HepG2 (cell line): ENCODE data around the gene GBP6. TPM values are rescaled to one million over a fixed set of nuclear protein-coding genes. Genes with fewer than 3 reads are reported as not detected.

Experiments used
- ATAC-seq: fragments of 200-7000 bp; cut with Tn5 transposase; 3 replicates; pipeline ENCODE4 v1.9.1; 2020; ENCODE audit warnings: mild to moderate bottlenecking, moderate library complexity
- BruUV-seq: library from RNA; stranded (reverse); fragments of 400-500 nt; replicated peaks from 2 replicates; lab custom pipeline; 2021; lab: Mats Ljungman, UMichigan
- CTCF ChIA-PET: fragments of 300-600 bp; formaldehyde crosslinking; extraction: SDS; loops from one replicate; lab custom pipeline; 2021; ENCODE audit warnings: low total read pairs, inconsistent platforms, low intra/inter-chr PET ratio; lab: Yijun Ruan, JAX
- POLR2A ChIA-PET: fragments of 350-600 bp; sonication (Branson Sonifier 250); formaldehyde crosslinking; loops from one replicate; lab custom pipeline; 2020; ENCODE audit warnings: antibody characterized with exemption, inconsistent platforms; lab: Yijun Ruan, JAX
- DNase-seq: peaks from one replicate; pipeline ENCODE4 v3.0.0-alpha.2; 2015; ENCODE audit warnings: low spot score
- FAIRE-seq: peaks from 3 replicates; lab custom pipeline; 2011; peaks lifted over from hg19 to GRCh38; lab: Jason Lieb, UNC
- H2AFZ ChIP-seq: one replicate; pipeline ENCODE4 v1.6.1; 2011; ENCODE audit warnings: low read length, inconsistent platforms
- H3K27ac ChIP-seq: fragments of 300-600 bp; 3 replicates; pipeline ENCODE4 v1.8.0; 2011; ENCODE audit warnings: mixed run types, mild to moderate bottlenecking, mixed read lengths, low read length, inconsistent platforms; ENCODE audit not compliant: insufficient read depth; ENCODE audit errors: extremely low read length
- H3K27me3 ChIP-seq, 2 experiments: fragments of 200-600 bp in 1 of 2; 2 replicates in 1 of 2; 3 replicates in 1 of 2; pipeline versions ENCODE4 v1.6.0 to v1.8.0; 2011; ENCODE audit warnings: low read length in 2 of 2, mild to moderate bottlenecking in 2 of 2, moderate library complexity in 2 of 2, inconsistent platforms in 1 of 2; ENCODE audit not compliant: insufficient read depth in 2 of 2, control insufficient read depth in 1 of 2
- H3K36me3 ChIP-seq, 2 experiments: fragments of 200-600 bp in 1 of 2; replicated peaks in 1 of 2; 2 replicates in 1 of 2; 3 replicates in 1 of 2; pipeline versions ENCODE4 v1.5.1 to v1.8.0; 2011; ENCODE audit warnings: low read length in 2 of 2, inconsistent platforms in 1 of 2; ENCODE audit not compliant: insufficient read depth in 2 of 2, control insufficient read depth in 1 of 2
- H3K4me1 ChIP-seq: 2 replicates; pipeline ENCODE4 v1.5.1; 2012; ENCODE audit warnings: low read length, inconsistent platforms; ENCODE audit not compliant: insufficient read depth
- H3K4me2 ChIP-seq: 2 replicates; pipeline ENCODE4 v1.6.0; 2011; ENCODE audit warnings: low read depth, low read length, inconsistent platforms
- H3K4me3 ChIP-seq, 3 experiments: fragments of 200-600 bp in 1 of 3; sonication (generic), shearing (Covaris generic) in 1 of 3; replicated peaks in 1 of 3; 2 replicates each; pipeline ENCODE4 v1.5.1; 2011 to 2016; ENCODE audit warnings: low read length in 3 of 3, inconsistent platforms in 2 of 3, low read depth in 2 of 3, mild to moderate bottlenecking in 2 of 3, control low read depth in 1 of 3, mixed read lengths in 1 of 3; ENCODE audit not compliant: insufficient read depth in 1 of 3
- H3K79me2 ChIP-seq: one replicate; pipeline ENCODE4 v1.6.1; 2011; ENCODE audit warnings: low read length, inconsistent platforms; ENCODE audit not compliant: insufficient read depth
- H3K9ac ChIP-seq: 2 replicates; pipeline ENCODE4 v1.6.0; 2011; ENCODE audit warnings: mild to moderate bottlenecking, low read depth, low read length, inconsistent platforms; ENCODE audit not compliant: insufficient read depth
- H3K9me3 ChIP-seq: 2 replicates; pipeline ENCODE4 v1.5.1; 2012; ENCODE audit warnings: mild to moderate bottlenecking, low read length
- H4K20me1 ChIP-seq: 2 replicates; pipeline ENCODE4 v1.6.0; 2011; ENCODE audit warnings: inconsistent platforms, mild to moderate bottlenecking, low read length, moderate library complexity; ENCODE audit not compliant: insufficient read depth
- ARID3A ChIP-seq: IDR thresholded peaks from 2 replicates; pipeline ENCODE4 v1.6.1; 2012; ENCODE audit warnings: low read depth, low read length, improper control_type of control experiment
- CREB3 ChIP-seq: sonication (generic); formaldehyde crosslinking; IDR thresholded peaks from 2 replicates; pipeline ENCODE4 v1.5.0; 2020; ENCODE audit warnings: missing genetic modification reagents
- E2F2 ChIP-seq: sonication (generic); formaldehyde crosslinking; IDR thresholded peaks from 2 replicates; pipeline ENCODE4 v1.4.0; 2020; ENCODE audit warnings: missing genetic modification reagents, borderline replicate concordance
- FOXP4 ChIP-seq: sonication (generic); formaldehyde crosslinking; IDR thresholded peaks from 2 replicates; pipeline ENCODE4 v1.4.0; 2020; ENCODE audit warnings: missing genetic modification reagents
- FUBP1 ChIP-seq: sonication (generic); formaldehyde crosslinking; IDR thresholded peaks from 2 replicates; pipeline ENCODE4 v1.5.1; 2020; ENCODE audit warnings: missing genetic modification reagents, mild to moderate bottlenecking, borderline replicate concordance
- LBX2 ChIP-seq: sonication (generic); formaldehyde crosslinking; IDR thresholded peaks from 2 replicates; pipeline ENCODE4 v1.5.0; 2020; ENCODE audit warnings: missing genetic modification reagents, mild to moderate bottlenecking, borderline replicate concordance
- PRPF4 ChIP-seq: fragments of 200-400 bp; formaldehyde crosslinking; IDR thresholded peaks from 2 replicates; pipeline ENCODE4 v1.6.1; 2016; ENCODE audit warnings: low read length, low read depth; ENCODE audit not compliant: poor library complexity, severe bottlenecking
- TCF12 ChIP-seq, 2 experiments: fragments of 450-650 bp in 1 of 2; sonication (generic) in 1 of 2; formaldehyde crosslinking in 1 of 2; IDR thresholded peaks; 2 replicates each; pipeline versions ENCODE4 v1.6.1 to v1.8.0; 2017 to 2022; ENCODE audit warnings: antibody characterized with exemption in 1 of 2, mild to moderate bottlenecking in 1 of 2, missing genetic modification reagents in 1 of 2, moderate library complexity in 1 of 2
- ZBTB42 ChIP-seq: sonication (generic); formaldehyde crosslinking; IDR thresholded peaks from 2 replicates; pipeline ENCODE4 v1.5.0; 2020; ENCODE audit warnings: mild to moderate bottlenecking, missing genetic modification reagents
- ZMAT5 ChIP-seq: sonication (generic); formaldehyde crosslinking; IDR thresholded peaks from 2 replicates; pipeline ENCODE4 v1.5.0; 2020; ENCODE audit warnings: mild to moderate bottlenecking, low read depth, missing genetic modification reagents, borderline replicate concordance
- ZNF3 ChIP-seq: IDR thresholded peaks from 2 replicates; pipeline ENCODE4 v1.7.0; 2017; ENCODE audit warnings: inconsistent platforms
- ZNF414 ChIP-seq: sonication (generic); formaldehyde crosslinking; IDR thresholded peaks from 2 replicates; pipeline ENCODE4 v1.5.0; 2020; ENCODE audit warnings: missing genetic modification reagents
- ZNF703 ChIP-seq: sonication (generic); formaldehyde crosslinking; IDR thresholded peaks from 2 replicates; pipeline ENCODE4 v1.5.1; 2020; ENCODE audit warnings: missing genetic modification reagents, mild to moderate bottlenecking, moderate library complexity, borderline replicate concordance
- ZNF709 ChIP-seq: sonication (generic); formaldehyde crosslinking; IDR thresholded peaks from 2 replicates; pipeline ENCODE4 v1.5.0; 2020; ENCODE audit warnings: mild to moderate bottlenecking, missing genetic modification reagents
- WGBS: methylation state at CpG from one replicate; pipeline ENCODE4 v1.1.6; 2017; ENCODE audit warnings: low lambda C conversion rate; 5-methylcytosine and 5-hydroxymethylcytosine counted together
- in situ Hi-C: cut with HindIII; loops from 2 replicates; pipeline ENCODE4 v1.10.0; 2017; ENCODE audit warnings: low pct_unique_long_range_greater_than_20kb; ENCODE audit not compliant: extremely low pct_ligation_motif_present
- intact Hi-C: fragments of 100-400 bp; cut with micrococcal nuclease; formaldehyde crosslinking; loops from one replicate; pipeline ENCODE4 v1.10.0; 2022; ENCODE audit not compliant: unreplicated experiment
- polyA plus RNA-seq, 8 experiments: library from polyadenylated mRNA; depleted of rRNA in 3 of 8; stranded (reverse) in 7 of 8; unstranded in 1 of 8; fragments of >200 nt; fragmentation: Illumina TruSeq in 4 of 8; extraction: Trizol in 4 of 8; gene quantifications; 2 replicates each; pipeline versions ENCODE4 v1.2.1 to v1.2.3, GENCODE V29; 2011 to 2016; ENCODE audit warnings: low read depth in 4 of 8, missing spikeins in 1 of 8, mixed read lengths in 1 of 8; ENCODE audit not compliant: insufficient read depth in 1 of 8
- total RNA-seq, 5 experiments: library from RNA; depleted of rRNA; stranded (reverse); fragments of >200 nt; fragmentation: Illumina TruSeq; extraction: Trizol; gene quantifications; 2 replicates each; pipeline ENCODE4 v1.2.3, GENCODE V29; 2016; ENCODE audit warnings: low read depth in 1 of 5

The GBP6 gene
- total and polyA plus RNA-seq, 2 of the 13 experiments (the other 11 are each of a cell fraction or from before 2014, with no cell fraction given): not detected

- in situ Hi-C loops: loop anchor here (25.0 kb wide), 1 partner anchor 265 kb away; no protein-coding TSS in a partner anchor
- Histone ChIP-seq H2AFZ (no peak overlapping the region), H3K27ac (no peak overlapping the region), H3K4me2 (no peak overlapping the region), H3K79me2 (no peaks in the 10 kb centered on the region), H3K36me3 (no peaks in the 10 kb centered on the region), H3K4me1 (peaks cover 14% of the 10 kb centered on the region), H3K27me3 (peaks cover 0 to 18% of the 10 kb centered on the region in 2 experiments; a peak in 2 of 5 replicates), H3K9me3 (no peaks in the 10 kb centered on the region), H3K9ac (no peak overlapping the region), H3K4me3 (no peak overlapping the region), H4K20me1 (no peaks in the 10 kb centered on the region)
- DNase-seq (no peak), FAIRE-seq (no peak), ATAC-seq (no peak)
- ChIA-PET POLR2A (no interaction called here), CTCF (no interaction called here)
- intact Hi-C loops: no loop called here
- WGBS: 2% methylated on average over 2 of the region's 2 CpGs
- BruUV-seq: no TSS peak
- no peak for TF ChIP-seq TCF12 (IDR thresholded peaks at IDR 0.05)
- no peak for TF ChIP-seq TCF12 (CRISPR knock-in tag; IDR thresholded peaks at IDR 0.05)
- TF ChIP-seq LBX2 (CRISPR knock-in tag): no peak
- no peak for TF ChIP-seq ZNF703 (CRISPR knock-in tag)
- no peak for TF ChIP-seq ZNF3
- no peak for TF ChIP-seq ZBTB42 (CRISPR knock-in tag)
- TF ChIP-seq E2F2: no peak
- no peak for TF ChIP-seq ZMAT5 (CRISPR knock-in tag)
- no peak for TF ChIP-seq FUBP1
- TF ChIP-seq PRPF4: no peak
- no peak for TF ChIP-seq ZNF709
- no peak for TF ChIP-seq ZNF414
- TF ChIP-seq FOXP4 (CRISPR knock-in tag): no peak
- TF ChIP-seq ARID3A: no peak
- TF ChIP-seq CREB3 (CRISPR knock-in tag): no peak
These were observed 11.4 kb upstream of the GBP6 start for GRCh38 chr1:89352421-89352820.
